Amniotic stem cell (primary cell): ENCODE measurements around the gene DLL3.

Experiments
- DNase-seq: peaks from one replicate; lab custom pipeline; 2025; lab: John Stamatoyannopoulos, UW

The DLL3 gene

GRCh38 chr19:39518458-39518857 is 19.7 kb downstream of the DLL3 start:
- DNase-seq, result no peak

GRCh38 chr19:39518975-39519374 is 20.2 kb downstream of the DLL3 start:
- no peak for DNase-seq

GRCh38 chr19:39520541-39521484 is 22.1 kb downstream of the DLL3 start:
- DNase-seq, result no peak

- no peak for DNase-seq
Measured at GRCh38 chr19:39524495-39524894, 25.7 kb downstream of the DLL3 start.

GRCh38 chr19:39525205-39525604 is 26.5 kb downstream of the DLL3 start:
- DNase-seq, result no peak

GRCh38 chr19:39531834-39532232 is 33.1 kb downstream of the DLL3 start:
- no peak for DNase-seq

- peak; percentile 86 for DNase-seq
Measured at GRCh38 chr19:39532233-39533002, 33.7 kb downstream of the DLL3 start, which contains the start of gene EID2B. Gene EID2B (minus strand): TSS chr19:39532852. CDS start chr19:39532802, 50 bp downstream.

- DNase-seq, result no peak
Measured at GRCh38 chr19:39533003-39533512, 34.3 kb downstream of the DLL3 start.

- DNase-seq, result no peak
Measured at GRCh38 chr19:39533791-39534190, 35.0 kb downstream of the DLL3 start.

GRCh38 chr19:39539165-39539517 is 40.4 kb downstream of the DLL3 start:
- DNase-seq, result no peak

- DNase-seq, result peak; percentile 88
Measured at GRCh38 chr19:39539518-39540332, 41.0 kb downstream of the DLL3 start, which contains the start of gene EID2. Gene EID2 (minus strand): TSS chr19:39540161. CDS start chr19:39540079, 82 bp downstream.

- DNase-seq, result no peak
Measured at GRCh38 chr19:39540333-39540673, 41.6 kb downstream of the DLL3 start.

- DNase-seq, result no peak
Measured at GRCh38 chr19:39542206-39542605, 43.5 kb downstream of the DLL3 start.

GRCh38 chr19:39543477-39543857 is 44.7 kb downstream of the DLL3 start:
- no peak for DNase-seq

GRCh38 chr19:39544226-39544903 is 45.6 kb downstream of the DLL3 start:
- no peak for DNase-seq

GRCh38 chr19:39544911-39545310 is 46.2 kb downstream of the DLL3 start:
- no peak for DNase-seq

- DNase-seq, result no peak
Measured at GRCh38 chr19:39546599-39546998, 47.9 kb downstream of the DLL3 start.

- no peak for DNase-seq
Measured at GRCh38 chr19:39550197-39550596, 51.5 kb downstream of the DLL3 start.

GRCh38 chr19:39553082-39553652 is 54.4 kb downstream of the DLL3 start:
- DNase-seq, result no peak

- DNase-seq, result no peak
Measured at GRCh38 chr19:39554701-39555311, 56.1 kb downstream of the DLL3 start.

- DNase-seq, result no peak
Measured at GRCh38 chr19:39555883-39556282, 57.1 kb downstream of the DLL3 start.
